ENCODE data around the gene C16orf90.

- TF ChIP-seq POLR2A (IDR thresholded peaks at IDR 0.05) (no peak), CTCF (IDR thresholded peaks at IDR 0.05) (no peak)
Measured at GRCh38 chr16:3469736-3470135, 25.6 kb downstream of the C16orf90 start.
